ENCODE results near the gene GPATCH4. TPM values are rescaled to one million over a fixed set of nuclear protein-coding genes. Genes with fewer than 3 reads are reported as not detected.

Gene GPATCH4
- total and polyA plus RNA-seq, 2 donors (not counting 1 experiment from before 2014, with no cell fraction given) = 11.3 to 38.3 TPM

- DNase-seq (peak; percentile 55), ATAC-seq (ENCODE audit: low read depth) (peak; percentile 48)
- no peaks in the 10 kb centered on the region for H3K36me3 ChIP-seq (replicated peaks in 1 of 2; ENCODE audit: control extremely low read depth in 1 of 2, control insufficient read depth in 1 of 2, extremely low read depth in 1 of 2, insufficient read depth in 2 of 2, low read length in 1 of 2)
- H3K9me3 Mint-ChIP-seq (ENCODE audit: insufficient read depth) = no peaks in the 10 kb centered on the region
- peak within 1 kb of the TSS; percentile 80 for H3K4me3 Mint-ChIP-seq
- H3K4me3 ChIP-seq (ENCODE audit: control extremely low read depth in 1 of 5, extremely low read depth in 1 of 5, insufficient read depth in 1 of 5, low read depth in 2 of 5, low read length in 4 of 5) = peak within 1 kb of the TSS in 4 of 5 experiments; percentile 2 to 50 (median 26)
- H3K9ac ChIP-seq (ENCODE audit: low read length) = peak within 1 kb of the TSS; percentile 42
- peaks cover 0 to 80% (median 55%) of the 10 kb centered on the region in 4 experiments for H3K27me3 ChIP-seq (replicated peaks in 1 of 4; ENCODE audit: control extremely low read depth in 1 of 4, control insufficient read depth in 3 of 4, insufficient read depth in 4 of 4, low read length in 3 of 4)
- intact Hi-C loops (cut with micrococcal nuclease) = loop anchor here (2.0 kb wide), 1 partner anchor 15 kb away; no protein-coding TSS in a partner anchor
- TF ChIP-seq EZH2 (IDR thresholded peaks at IDR 0.05; ENCODE audit: borderline replicate concordance, insufficient read depth, low read depth, low read length, poor library complexity, severe bottlenecking) = no peak
- TF ChIP-seq, protein P1, sequence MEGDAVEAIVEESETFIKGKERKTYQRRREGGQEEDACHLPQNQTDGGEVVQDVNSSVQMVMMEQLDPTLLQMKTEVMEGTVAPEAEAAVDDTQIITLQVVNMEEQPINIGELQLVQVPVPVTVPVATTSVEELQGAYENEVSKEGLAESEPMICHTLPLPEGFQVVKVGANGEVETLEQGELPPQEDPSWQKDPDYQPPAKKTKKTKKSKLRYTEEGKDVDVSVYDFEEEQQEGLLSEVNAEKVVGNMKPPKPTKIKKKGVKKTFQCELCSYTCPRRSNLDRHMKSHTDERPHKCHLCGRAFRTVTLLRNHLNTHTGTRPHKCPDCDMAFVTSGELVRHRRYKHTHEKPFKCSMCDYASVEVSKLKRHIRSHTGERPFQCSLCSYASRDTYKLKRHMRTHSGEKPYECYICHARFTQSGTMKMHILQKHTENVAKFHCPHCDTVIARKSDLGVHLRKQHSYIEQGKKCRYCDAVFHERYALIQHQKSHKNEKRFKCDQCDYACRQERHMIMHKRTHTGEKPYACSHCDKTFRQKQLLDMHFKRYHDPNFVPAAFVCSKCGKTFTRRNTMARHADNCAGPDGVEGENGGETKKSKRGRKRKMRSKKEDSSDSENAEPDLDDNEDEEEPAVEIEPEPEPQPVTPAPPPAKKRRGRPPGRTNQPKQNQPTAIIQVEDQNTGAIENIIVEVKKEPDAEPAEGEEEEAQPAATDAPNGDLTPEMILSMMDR (IDR thresholded peaks at IDR 0.05) = no peak
- no peaks in the 10 kb centered on the region for H3K79me2 ChIP-seq (ENCODE audit: control insufficient read depth, insufficient read depth, low read length)
- peaks cover 23% of the 10 kb centered on the region for H3K4me1 Mint-ChIP-seq
- H4K20me1 ChIP-seq (ENCODE audit: control insufficient read depth, insufficient read depth, low read length, poor library complexity, severe bottlenecking) = no peaks in the 10 kb centered on the region
- H3K4me1 ChIP-seq (ENCODE audit: control insufficient read depth in 2 of 2, insufficient read depth in 2 of 2, low read length in 2 of 2) = peaks cover 24 to 28% of the 10 kb centered on the region in 2 donors
- H3K27ac Mint-ChIP-seq = no peak within 1 kb of the TSS
- ChIA-PET POLR2A (no interaction called here), CTCF (interaction anchor here (1.1 to 4.6 kb wide), 4 partner anchors 16 to 196 kb away, joined by 3 to 29 read pairs (median 4); no protein-coding TSS in a partner anchor)
- H3K4me2 ChIP-seq (replicated peaks; ENCODE audit: low read depth, low read length, poor library complexity, severe bottlenecking) = peak within 1 kb of the TSS; percentile 87
- H3K27ac ChIP-seq (ENCODE audit: low read length in 2 of 2) = no peak within 1 kb of the TSS
- H2AFZ ChIP-seq (ENCODE audit: insufficient read depth, low read depth, low read length, poor library complexity, severe bottlenecking) = peak within 1 kb of the TSS; percentile 54
- peaks cover 79% of the 10 kb centered on the region for H3K27me3 Mint-ChIP-seq
- WGBS (ENCODE audit: insufficient coverage) = 4% methylated on average over 29 of the region's 46 CpGs
- H3K9me3 ChIP-seq (ENCODE audit: control extremely low read depth in 1 of 3, control insufficient read depth in 2 of 3, insufficient read depth in 1 of 3, low read length in 2 of 3) = peaks cover 0 to 6% (median 0%) of the 10 kb centered on the region in 3 donors
These were observed 40.5 kb upstream of the GPATCH4 start, which contains the start of gene BCAN for GRCh38 chr1:156641761-156642264. BCAN (plus strand) TSS chr1:156642117; CDS start chr1:156646055, 3,938 bp downstream.
